ENCODE data around the gene SLC26A5. TPM values are rescaled to one million over a fixed set of nuclear protein-coding genes. Genes with fewer than 3 reads are reported as not detected.

SLC26A5 gene
- polyA plus RNA-seq, 3 donors = not detected

GRCh38 chr7:103388469-103389140 is 57.4 kb downstream of the SLC26A5 start:
- Histone ChIP-seq H3K4me1 (ENCODE audit: control insufficient read depth in 1 of 2, insufficient read depth in 2 of 2, low read length in 2 of 2) (peaks cover 0 to 4% of the 10 kb centered on the region in 2 donors), H3K4me3 (replicated peaks in 1 of 3; ENCODE audit: low read depth in 2 of 3, low read length in 3 of 3) (no peak overlapping the region), H3K36me3 (replicated peaks in 1 of 2; ENCODE audit: control insufficient read depth in 1 of 2, insufficient read depth in 2 of 2, low read length in 2 of 2) (no peaks in the 10 kb centered on the region), H4K20me1 (ENCODE audit: insufficient read depth, low read length) (no peaks in the 10 kb centered on the region), H3K9me3 (replicated peaks in 1 of 2; ENCODE audit: control insufficient read depth in 1 of 2, insufficient read depth in 1 of 2, low read length in 2 of 2) (no peaks in the 10 kb centered on the region), H3K9ac (ENCODE audit: insufficient read depth, low read length, poor library complexity, severe bottlenecking) (no peak overlapping the region), H3K4me2 (replicated peaks; ENCODE audit: extremely low read depth, low read length, poor library complexity, severe bottlenecking) (no peak overlapping the region), H3K79me2 (ENCODE audit: insufficient read depth, low read length) (no peaks in the 10 kb centered on the region), H3K27ac (ENCODE audit: low read depth in 1 of 2, low read length in 2 of 2) (no peak overlapping the region), H2AFZ (ENCODE audit: insufficient read depth, low read depth, low read length, poor library complexity, severe bottlenecking) (no peak overlapping the region), H3K27me3 (ENCODE audit: control insufficient read depth in 2 of 2, insufficient read depth in 2 of 2, low read length in 2 of 2) (no peaks in the 10 kb centered on the region)
- DNase-seq = no peak
- H3K27ac Mint-ChIP-seq = no peak overlapping the region
- peaks cover 0 to 2% (median 0%) of the 10 kb centered on the region in 3 donors for H3K27me3 Mint-ChIP-seq (ENCODE audit: low read depth in 3 of 3)
- no peaks in the 10 kb centered on the region for H3K9me3 Mint-ChIP-seq
- TF ChIP-seq CTCF (IDR thresholded peaks at IDR 0.05) = no peak
- H3K4me3 Mint-ChIP-seq = no peak overlapping the region
- H3K36me3 Mint-ChIP-seq = no peaks in the 10 kb centered on the region
- intact Hi-C loops (cut with micrococcal nuclease) = no loop called here
- H3K4me1 Mint-ChIP-seq = peaks cover 6% of the 10 kb centered on the region
- 100% methylated on average over 1 of the region's 4 CpGs for WGBS (ENCODE audit: insufficient coverage)

GRCh38 chr7:103387242-103387641 is 58.8 kb downstream of the SLC26A5 start:
- 0% methylated on average over 1 of the region's 1 CpG for WGBS (ENCODE audit: insufficient coverage)
- intact Hi-C loops (cut with micrococcal nuclease) = no loop called here
- no peak overlapping the region for H3K27ac ChIP-seq (ENCODE audit: low read depth in 1 of 2, low read length in 2 of 2)
- no peak overlapping the region for H2AFZ ChIP-seq (ENCODE audit: insufficient read depth, low read depth, low read length, poor library complexity, severe bottlenecking)
- H3K4me2 ChIP-seq (replicated peaks; ENCODE audit: extremely low read depth, low read length, poor library complexity, severe bottlenecking) = no peak overlapping the region
- no peaks in the 10 kb centered on the region for H3K9me3 Mint-ChIP-seq
- H3K9ac ChIP-seq (ENCODE audit: insufficient read depth, low read length, poor library complexity, severe bottlenecking) = no peak overlapping the region
- H3K4me3 Mint-ChIP-seq = no peak overlapping the region
- H3K79me2 ChIP-seq (ENCODE audit: insufficient read depth, low read length) = no peaks in the 10 kb centered on the region
- no peak overlapping the region for H3K4me3 ChIP-seq (replicated peaks in 1 of 3; ENCODE audit: low read depth in 2 of 3, low read length in 3 of 3)
- H3K27ac Mint-ChIP-seq = no peak overlapping the region
- no peaks in the 10 kb centered on the region for H3K36me3 Mint-ChIP-seq
- H3K4me1 Mint-ChIP-seq = peaks cover 6% of the 10 kb centered on the region
- TF ChIP-seq CTCF (IDR thresholded peaks at IDR 0.05) = no peak
- H3K4me1 ChIP-seq (ENCODE audit: control insufficient read depth in 1 of 2, insufficient read depth in 2 of 2, low read length in 2 of 2) = peaks cover 0 to 4% of the 10 kb centered on the region in 2 donors
- no peaks in the 10 kb centered on the region for H4K20me1 ChIP-seq (ENCODE audit: insufficient read depth, low read length)
- no peak for DNase-seq
- no peaks in the 10 kb centered on the region for H3K27me3 ChIP-seq (ENCODE audit: control insufficient read depth in 2 of 2, insufficient read depth in 2 of 2, low read length in 2 of 2)
- H3K9me3 ChIP-seq (replicated peaks in 1 of 2; ENCODE audit: control insufficient read depth in 1 of 2, insufficient read depth in 1 of 2, low read length in 2 of 2) = no peaks in the 10 kb centered on the region
- no peaks in the 10 kb centered on the region for H3K36me3 ChIP-seq (replicated peaks in 1 of 2; ENCODE audit: control insufficient read depth in 1 of 2, insufficient read depth in 2 of 2, low read length in 2 of 2)
- peaks cover 0 to 2% (median 0%) of the 10 kb centered on the region in 3 donors for H3K27me3 Mint-ChIP-seq (ENCODE audit: low read depth in 3 of 3)

Measured in CD14-positive monocyte (primary cell).